ENCODE results near the gene CEMP1. TPM values are rescaled to one million over a fixed set of nuclear protein-coding genes. Genes with fewer than 3 reads are reported as not detected.

Gene CEMP1
- polyA plus RNA-seq, 3 donors from 2014 or later, result 0.90 to 3.0 (median 3.0) TPM

GRCh38 chr16:2530629-2531318, 434 bp downstream of the CEMP1 start:
- Mint-ChIP-seq H3K9me3 (peaks cover 0 to 3% (median 0%) of the 10 kb centered on the region in 6 donors), H3K27ac (peak overlapping the region; percentile 97 to 99 (median 99)), H3K4me1 (peaks cover 19 to 20% of the 10 kb centered on the region in 2 donors), H3K27me3 (ENCODE audit: low read depth in 3 of 3) (peaks cover 31 to 33% (median 33%) of the 10 kb centered on the region in 3 donors), H3K36me3 (no peaks in the 10 kb centered on the region), H3K4me3 (peak overlapping the region in 4 of 5 donors; percentile 90 to 98 (median 94))
- no peak for DNase-seq

- Mint-ChIP-seq H3K9me3 (peaks cover 0 to 3% (median 0%) of the 10 kb centered on the region in 6 donors), H3K27ac (peak overlapping the region in 5 of 6 donors; percentile 50 to 77 (median 75)), H3K4me3 (peak overlapping the region in 1 of 5 donors; percentile 48), H3K27me3 (ENCODE audit: low read depth in 3 of 3) (peaks cover 31 to 33% (median 33%) of the 10 kb centered on the region in 3 donors), H3K4me1 (peaks cover 18 to 19% of the 10 kb centered on the region in 2 donors), H3K36me3 (no peaks in the 10 kb centered on the region)
- no peak for DNase-seq
These were observed 1.1 kb downstream of the CEMP1 start for GRCh38 chr16:2529961-2530628.

- Mint-ChIP-seq H3K36me3 (peaks cover 3 to 6% (median 5%) of the 10 kb centered on the region in 3 donors), H3K4me1 (peaks cover 18 to 19% of the 10 kb centered on the region in 2 donors), H3K4me3 (no peak overlapping the region), H3K27me3 (ENCODE audit: low read depth in 3 of 3) (peaks cover 28 to 31% (median 31%) of the 10 kb centered on the region in 3 donors), H3K27ac (peak overlapping the region in 1 of 6 donors; percentile 60), H3K9me3 (peaks cover 0 to 3% (median 0%) of the 10 kb centered on the region in 6 donors)
- DNase-seq, result no peak
These were observed 1.9 kb downstream of the CEMP1 start for GRCh38 chr16:2529061-2529931.

GRCh38 chr16:2528161-2529060, 2.8 kb downstream of the CEMP1 start:
- DNase-seq, result no peak
- H3K27ac Mint-ChIP-seq, result no peak overlapping the region
- H3K36me3 Mint-ChIP-seq, result peaks cover 4 to 8% (median 8%) of the 10 kb centered on the region in 3 donors
- H3K4me1 Mint-ChIP-seq, result peaks cover 12 to 13% of the 10 kb centered on the region in 2 donors
- H3K9me3 Mint-ChIP-seq, result no peaks in the 10 kb centered on the region
- no peak overlapping the region for H3K4me3 Mint-ChIP-seq
- peaks cover 19 to 27% (median 22%) of the 10 kb centered on the region in 3 donors for H3K27me3 Mint-ChIP-seq (ENCODE audit: low read depth in 3 of 3)

- H3K4me1 Mint-ChIP-seq, result peaks cover 10% of the 10 kb centered on the region in 2 donors
- H3K9me3 Mint-ChIP-seq, result no peaks in the 10 kb centered on the region
These were observed 3.5 kb downstream of the CEMP1 start for GRCh38 chr16:2527784-2528100.

GRCh38 chr16:2527071-2527783, 4.0 kb downstream of the CEMP1 start:
- Mint-ChIP-seq H3K27ac (no peak overlapping the region), H3K4me1 (peaks cover 7 to 9% of the 10 kb centered on the region in 2 donors), H3K27me3 (ENCODE audit: low read depth in 3 of 3) (peaks cover 8 to 19% (median 13%) of the 10 kb centered on the region in 3 donors), H3K4me3 (no peak overlapping the region), H3K9me3 (no peaks in the 10 kb centered on the region), H3K36me3 (peaks cover 4 to 8% (median 8%) of the 10 kb centered on the region in 3 donors)
- no peak for DNase-seq

More at GRCh38 chr16:2527784-2528100, 3.5 kb downstream of the CEMP1 start:
- no peak overlapping the region for H3K27ac Mint-ChIP-seq
- DNase-seq, result no peak
- peaks cover 4 to 8% (median 8%) of the 10 kb centered on the region in 3 donors for H3K36me3 Mint-ChIP-seq
- H3K4me3 Mint-ChIP-seq, result no peak overlapping the region
- H3K27me3 Mint-ChIP-seq (ENCODE audit: low read depth in 3 of 3), result peaks cover 13 to 23% (median 16%) of the 10 kb centered on the region in 3 donors

- H3K36me3 Mint-ChIP-seq, result peaks cover 4 to 8% (median 8%) of the 10 kb centered on the region in 3 donors
- no peaks in the 10 kb centered on the region for H3K9me3 Mint-ChIP-seq
- peaks cover 8 to 12% (median 10%) of the 10 kb centered on the region in 3 donors for H3K27me3 Mint-ChIP-seq (ENCODE audit: low read depth in 3 of 3)
- H3K4me1 Mint-ChIP-seq, result peaks cover 5 to 8% of the 10 kb centered on the region in 2 donors
- no peak for DNase-seq
- no peak overlapping the region for H3K27ac Mint-ChIP-seq
- no peak overlapping the region for H3K4me3 Mint-ChIP-seq
These were observed 5.1 kb downstream of the CEMP1 start for GRCh38 chr16:2526135-2526534.

GRCh38 chr16:2524339-2524938, 6.8 kb downstream of the CEMP1 start:
- DNase-seq, result no peak
- peak overlapping the region in 1 of 5 donors; percentile 1 for H3K4me3 Mint-ChIP-seq
- peaks cover 18 to 24% (median 24%) of the 10 kb centered on the region in 3 donors for H3K27me3 Mint-ChIP-seq (ENCODE audit: low read depth in 3 of 3)

GRCh38 chr16:2523801-2524231, 7.4 kb downstream of the CEMP1 start:
- H3K9me3 Mint-ChIP-seq, result no peaks in the 10 kb centered on the region

More at GRCh38 chr16:2524339-2524938, 6.8 kb downstream of the CEMP1 start:
- Mint-ChIP-seq H3K4me1 (peaks cover 14 to 20% of the 10 kb centered on the region in 2 donors), H3K9me3 (no peaks in the 10 kb centered on the region), H3K36me3 (peaks cover 4 to 8% (median 8%) of the 10 kb centered on the region in 3 donors), H3K27ac (peak overlapping the region in 2 of 6 donors; percentile 67 to 69)

GRCh38 chr16:2520784-2521531, 10.2 kb downstream of the CEMP1 start:
- H3K9me3 Mint-ChIP-seq, result no peaks in the 10 kb centered on the region
- H3K27ac Mint-ChIP-seq, result peak overlapping the region; percentile 62 to 91 (median 86)
- peaks cover 20 to 42% (median 33%) of the 10 kb centered on the region in 3 donors for H3K27me3 Mint-ChIP-seq (ENCODE audit: low read depth in 3 of 3)
- H3K36me3 Mint-ChIP-seq, result peaks cover 4 to 14% (median 8%) of the 10 kb centered on the region in 3 donors
- peak overlapping the region; percentile 80 to 88 (median 87) for H3K4me3 Mint-ChIP-seq
- DNase-seq, result peak; percentile 69 to 75 (median 74)
- H3K4me1 Mint-ChIP-seq, result peaks cover 46 to 48% of the 10 kb centered on the region in 2 donors

More at GRCh38 chr16:2523801-2524231, 7.4 kb downstream of the CEMP1 start:
- Mint-ChIP-seq H3K27ac (peak overlapping the region in 2 of 6 donors; percentile 56 to 64), H3K27me3 (ENCODE audit: low read depth in 3 of 3) (peaks cover 18 to 31% (median 26%) of the 10 kb centered on the region in 3 donors), H3K4me3 (no peak overlapping the region), H3K36me3 (peaks cover 4 to 8% (median 8%) of the 10 kb centered on the region in 3 donors), H3K4me1 (peaks cover 18 to 21% of the 10 kb centered on the region in 2 donors)
- DNase-seq, result no peak

Data from immature natural killer cell (primary cell).